NCI-H345 treated with DMSO at 0.1 percent for 48 hours (cell line): ENCODE results near the gene HIVEP3.

ENCODE experiments used
- DNase-seq: peaks from one replicate; lab custom pipeline; 2025; ENCODE audit not compliant: unreplicated experiment; lab: John Stamatoyannopoulos, UW

HIVEP3 gene

GRCh38 chr1:41640756-41641474, 277.8 kb downstream of the HIVEP3 start:
- DNase-seq, result no peak

GRCh38 chr1:41640141-41640751, 278.5 kb downstream of the HIVEP3 start:
- no peak for DNase-seq

- DNase-seq, result no peak
These were observed 279.3 kb downstream of the HIVEP3 start for GRCh38 chr1:41639332-41639936.

GRCh38 chr1:41638086-41639024, 280.4 kb downstream of the HIVEP3 start:
- no peak for DNase-seq

GRCh38 chr1:41637367-41637766, 281.4 kb downstream of the HIVEP3 start:
- DNase-seq, result no peak

- no peak for DNase-seq
These were observed 285.0 kb downstream of the HIVEP3 start for GRCh38 chr1:41633764-41634163.

- DNase-seq, result no peak
These were observed 285.7 kb downstream of the HIVEP3 start for GRCh38 chr1:41632781-41633575.

GRCh38 chr1:41631971-41632370, 286.8 kb downstream of the HIVEP3 start:
- no peak for DNase-seq

- no peak for DNase-seq
These were observed 287.6 kb downstream of the HIVEP3 start for GRCh38 chr1:41631154-41631553.

- no peak for DNase-seq
These were observed 289.2 kb downstream of the HIVEP3 start for GRCh38 chr1:41629571-41629970.

- no peak for DNase-seq
These were observed 289.6 kb downstream of the HIVEP3 start for GRCh38 chr1:41629141-41629540.

GRCh38 chr1:41627491-41628280, 291.0 kb downstream of the HIVEP3 start:
- DNase-seq, result no peak

- no peak for DNase-seq
These were observed 291.9 kb downstream of the HIVEP3 start for GRCh38 chr1:41626616-41627375.

GRCh38 chr1:41626146-41626545, 292.6 kb downstream of the HIVEP3 start:
- no peak for DNase-seq

- no peak for DNase-seq
These were observed 295.0 kb downstream of the HIVEP3 start for GRCh38 chr1:41623736-41624135.

GRCh38 chr1:41622859-41623732, 295.6 kb downstream of the HIVEP3 start:
- no peak for DNase-seq

GRCh38 chr1:41622402-41622801, 296.3 kb downstream of the HIVEP3 start:
- no peak for DNase-seq

GRCh38 chr1:41621791-41622190, 296.9 kb downstream of the HIVEP3 start:
- DNase-seq, result no peak
